ENCODE results near the gene TAB2. TPM values are rescaled to one million over a fixed set of nuclear protein-coding genes. Genes with fewer than 3 reads are reported as not detected.

TAB2 gene
- total RNA-seq, 1 donor from 2014 or later: 60.9 TPM

DNA sequence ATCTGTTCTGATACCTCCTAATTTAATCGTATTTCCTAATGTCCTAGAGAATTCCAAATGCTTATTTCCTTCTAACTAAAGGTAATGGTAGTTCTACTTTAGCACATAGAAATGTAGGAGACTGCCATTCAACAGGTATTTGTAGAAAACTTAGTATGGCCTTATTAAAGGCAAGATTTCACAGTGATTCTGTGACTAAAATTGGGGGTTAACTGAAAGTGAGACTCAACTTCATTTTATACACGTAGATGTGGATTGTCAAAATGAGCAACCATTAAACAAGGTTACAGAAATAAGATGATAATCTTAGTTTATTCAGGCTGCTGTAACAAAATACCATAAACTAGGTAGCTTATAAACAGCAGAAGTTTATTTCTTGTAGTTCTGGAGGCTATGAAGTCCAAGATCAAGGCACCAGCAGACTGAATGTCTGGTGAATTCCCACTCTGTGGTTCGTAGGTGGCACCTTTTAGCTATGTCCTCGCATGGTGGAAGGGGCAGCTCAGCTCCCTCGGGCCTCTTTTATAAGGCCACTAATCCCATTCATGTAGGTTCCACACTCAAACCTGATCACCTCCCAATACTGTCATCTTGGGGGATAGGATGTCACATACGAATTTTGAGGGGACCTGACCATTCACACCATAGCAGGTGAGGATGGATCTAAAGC is 38.7 kb downstream of the TAB2 start:
- Histone ChIP-seq H3K27ac (no peak overlapping the region), H3K4me3 (no peak overlapping the region), H3K9me3 (no peaks in the 10 kb centered on the region), H3K36me3 (no peaks in the 10 kb centered on the region), H3K4me1 (no peaks in the 10 kb centered on the region), H3K27me3 (ENCODE audit: low read depth) (no peaks in the 10 kb centered on the region)
- intact Hi-C loops (cut with DNase I): no loop called here
- ATAC-seq (no peak), DNase-seq (no peak)
- TF ChIP-seq, protein P1, sequence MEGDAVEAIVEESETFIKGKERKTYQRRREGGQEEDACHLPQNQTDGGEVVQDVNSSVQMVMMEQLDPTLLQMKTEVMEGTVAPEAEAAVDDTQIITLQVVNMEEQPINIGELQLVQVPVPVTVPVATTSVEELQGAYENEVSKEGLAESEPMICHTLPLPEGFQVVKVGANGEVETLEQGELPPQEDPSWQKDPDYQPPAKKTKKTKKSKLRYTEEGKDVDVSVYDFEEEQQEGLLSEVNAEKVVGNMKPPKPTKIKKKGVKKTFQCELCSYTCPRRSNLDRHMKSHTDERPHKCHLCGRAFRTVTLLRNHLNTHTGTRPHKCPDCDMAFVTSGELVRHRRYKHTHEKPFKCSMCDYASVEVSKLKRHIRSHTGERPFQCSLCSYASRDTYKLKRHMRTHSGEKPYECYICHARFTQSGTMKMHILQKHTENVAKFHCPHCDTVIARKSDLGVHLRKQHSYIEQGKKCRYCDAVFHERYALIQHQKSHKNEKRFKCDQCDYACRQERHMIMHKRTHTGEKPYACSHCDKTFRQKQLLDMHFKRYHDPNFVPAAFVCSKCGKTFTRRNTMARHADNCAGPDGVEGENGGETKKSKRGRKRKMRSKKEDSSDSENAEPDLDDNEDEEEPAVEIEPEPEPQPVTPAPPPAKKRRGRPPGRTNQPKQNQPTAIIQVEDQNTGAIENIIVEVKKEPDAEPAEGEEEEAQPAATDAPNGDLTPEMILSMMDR (IDR thresholded peaks at IDR 0.05): no peak

DNA sequence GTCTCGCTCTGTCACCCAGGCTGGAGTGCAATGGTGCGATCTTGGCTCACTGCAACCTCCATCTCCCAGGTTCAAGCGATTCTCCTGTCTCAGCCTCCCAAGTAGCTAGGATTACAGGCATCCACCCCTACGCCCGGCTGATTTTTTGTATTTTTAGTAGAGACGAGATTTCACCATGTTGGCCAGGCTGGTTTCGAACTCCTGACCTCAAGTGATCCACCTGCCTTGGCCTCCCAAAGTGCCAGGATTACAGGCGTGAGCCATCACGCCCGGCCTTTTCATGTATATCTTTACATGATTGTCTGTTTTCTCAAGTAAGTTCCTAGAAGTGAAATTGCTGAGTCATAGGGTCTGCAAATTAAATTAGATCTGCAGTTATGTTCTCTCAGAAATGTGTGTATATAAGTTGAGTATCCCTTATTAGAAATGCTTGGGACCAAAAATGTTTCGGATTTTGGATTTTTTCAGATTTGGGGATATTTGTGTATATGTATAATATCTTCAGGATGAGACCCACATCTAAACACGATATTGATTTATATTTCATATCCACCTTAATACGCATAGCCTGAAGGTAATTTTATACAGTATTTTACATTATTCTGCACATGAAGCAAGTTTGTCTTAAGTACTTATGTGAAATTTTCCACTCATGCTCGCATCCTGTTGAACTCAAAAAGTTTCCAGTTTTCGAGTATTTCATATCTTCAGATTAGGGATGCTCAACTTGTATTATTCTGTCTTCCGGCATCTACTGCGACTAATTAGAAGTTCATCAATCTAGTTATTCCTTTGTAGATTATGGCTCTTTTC is 40.4 kb downstream of the TAB2 start:
- ATAC-seq (no peak), DNase-seq (no peak)
- TF ChIP-seq, protein P1 (IDR thresholded peaks at IDR 0.05): no peak
- H3K4me3 ChIP-seq: no peak overlapping the region
- no peaks in the 10 kb centered on the region for H3K9me3 ChIP-seq
- H3K27me3 ChIP-seq (ENCODE audit: low read depth): no peaks in the 10 kb centered on the region
- no peak overlapping the region for H3K27ac ChIP-seq
- H3K36me3 ChIP-seq: no peaks in the 10 kb centered on the region
- intact Hi-C loops (cut with DNase I): no loop called here
- H3K4me1 ChIP-seq: no peaks in the 10 kb centered on the region

DNA sequence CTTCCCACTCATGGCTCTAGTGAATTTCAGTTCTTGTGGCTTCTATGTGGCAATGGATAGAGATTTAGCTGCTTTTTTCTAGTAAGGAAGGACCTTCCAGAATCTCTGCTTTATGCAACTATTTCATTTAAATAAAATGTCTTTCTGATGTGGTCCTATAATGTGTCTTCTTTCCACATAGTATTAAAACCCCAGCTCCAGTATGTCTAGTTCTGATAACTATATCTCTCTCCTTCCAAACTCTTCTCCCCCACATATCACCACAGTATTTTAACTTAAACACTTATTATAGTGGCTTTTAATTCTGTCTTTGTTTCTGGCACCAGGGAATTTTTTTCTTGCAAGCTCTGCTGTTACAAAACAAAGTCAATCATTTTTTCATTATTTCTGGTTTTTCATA is 41.9 kb downstream of the TAB2 start:
- no peak for DNase-seq
- Histone ChIP-seq H3K27ac (no peak overlapping the region), H3K36me3 (no peaks in the 10 kb centered on the region), H3K4me1 (peaks cover 5% of the 10 kb centered on the region), H3K9me3 (no peaks in the 10 kb centered on the region), H3K27me3 (ENCODE audit: low read depth) (no peaks in the 10 kb centered on the region), H3K4me3 (no peak overlapping the region)
- ATAC-seq: no peak
- intact Hi-C loops (cut with DNase I): no loop called here
- TF ChIP-seq, protein P1 (IDR thresholded peaks at IDR 0.05): no peak

DNA sequence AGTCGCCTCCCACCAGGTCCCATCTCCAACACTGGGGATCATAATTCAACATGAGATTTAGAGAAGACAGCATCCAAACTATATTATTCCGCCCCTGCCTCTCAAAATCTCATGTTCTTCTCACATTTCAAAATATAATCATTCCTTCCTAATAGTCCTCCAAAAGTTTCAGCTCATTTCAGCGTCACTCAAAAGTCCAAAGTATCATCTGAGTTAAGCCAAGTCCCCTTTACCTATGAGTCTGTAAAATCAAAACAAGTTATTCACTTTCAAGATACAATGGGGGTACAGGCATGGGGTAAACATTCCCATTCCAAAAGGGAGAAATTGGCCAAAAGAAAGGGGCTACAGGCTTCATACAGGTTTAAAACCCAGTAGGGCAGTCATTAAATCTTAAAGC is 43.0 kb downstream of the TAB2 start:
- no peak overlapping the region for H3K27ac ChIP-seq
- H3K4me3 ChIP-seq: no peak overlapping the region
- TF ChIP-seq, protein P1 (IDR thresholded peaks at IDR 0.05): no peak
- H3K27me3 ChIP-seq (ENCODE audit: low read depth): no peaks in the 10 kb centered on the region
- peaks cover 9% of the 10 kb centered on the region for H3K4me1 ChIP-seq
- H3K36me3 ChIP-seq: no peaks in the 10 kb centered on the region
- no peaks in the 10 kb centered on the region for H3K9me3 ChIP-seq
- intact Hi-C loops (cut with DNase I): no loop called here
- DNase-seq (no peak), ATAC-seq (no peak)

DNA sequence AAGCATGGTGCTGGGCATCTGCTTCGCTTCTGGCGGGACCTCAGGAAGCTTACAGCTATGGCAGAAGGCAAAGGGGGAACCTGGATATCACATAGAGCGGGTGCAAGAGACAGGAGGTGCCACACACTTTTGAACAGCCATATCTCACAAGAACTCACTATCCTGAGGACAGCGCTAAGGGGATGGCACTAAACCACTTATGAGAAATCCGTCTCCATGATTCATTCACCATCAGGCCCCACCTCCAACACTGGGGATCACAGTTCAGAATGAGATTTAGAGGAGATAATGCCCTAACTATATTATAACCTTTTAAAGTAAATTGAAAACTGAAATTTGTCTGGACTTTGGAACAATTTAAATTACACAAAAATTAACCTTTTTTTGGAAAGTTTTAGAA is 44.8 kb downstream of the TAB2 start:
- Histone ChIP-seq H3K4me3 (no peak overlapping the region), H3K27ac (no peak overlapping the region), H3K9me3 (no peaks in the 10 kb centered on the region), H3K27me3 (ENCODE audit: low read depth) (no peaks in the 10 kb centered on the region), H3K36me3 (no peaks in the 10 kb centered on the region), H3K4me1 (peaks cover 9% of the 10 kb centered on the region)
- intact Hi-C loops (cut with DNase I): no loop called here
- DNase-seq (no peak), ATAC-seq (no peak)
- TF ChIP-seq, protein P1 (IDR thresholded peaks at IDR 0.05): no peak
